ENCODE data around the gene RBM6. TPM values are rescaled to one million over a fixed set of nuclear protein-coding genes. Genes with fewer than 3 reads are reported as not detected.

RBM6 gene
- total and polyA plus RNA-seq, 2 of the 4 experiments (the other 2 are of a cell fraction): 38.5 to 64.6 TPM

GRCh38 chr3:50008931-50009330, 69.0 kb downstream of the RBM6 start:
- Histone ChIP-seq H2BK15ac (ENCODE audit: low read depth, low read length) (no peak overlapping the region), H3K4me2 (ENCODE audit: low read depth, low read length) (no peak overlapping the region), H3K79me1 (ENCODE audit: low read depth in 1 of 2, low read length in 2 of 2) (peaks cover 15 to 60% of the 10 kb centered on the region in 2 experiments), H3K4me1 (ENCODE audit: control insufficient read depth, insufficient read depth, low read length) (peaks cover 2% of the 10 kb centered on the region), H3K4me3 (ENCODE audit: insufficient read depth, low read depth, low read length) (no peak overlapping the region), H3K9me1 (ENCODE audit: insufficient read depth, low read length) (peaks cover 9% of the 10 kb centered on the region; the same call in 1 of the 2 replicates), H3K9ac (ENCODE audit: low read depth, low read length) (no peak overlapping the region), H3K56ac (ENCODE audit: extremely low read depth, insufficient read depth, low read length) (no peak overlapping the region), H2BK5ac (ENCODE audit: low read depth, low read length, poor library complexity, severe bottlenecking) (peak overlapping the region; percentile 10), H3K9me3 (ENCODE audit: control insufficient read depth, insufficient read depth, low read length) (no peaks in the 10 kb centered on the region), H3K23ac (ENCODE audit: low read depth, low read length) (no peak overlapping the region), H2AFZ (replicated peaks; ENCODE audit: low read length, poor library complexity) (no peak overlapping the region), H3K36me3 (ENCODE audit: control insufficient read depth, insufficient read depth, low read length) (peaks cover 14% of the 10 kb centered on the region), H2AK9ac (replicated peaks; ENCODE audit: low read depth, low read length, poor library complexity) (peak overlapping the region; percentile 51), H2AK5ac (ENCODE audit: low read depth, low read length) (no peak overlapping the region), H2BK120ac (ENCODE audit: low read depth, low read length) (no peak overlapping the region), H3K18ac (ENCODE audit: low read depth, low read length) (no peak overlapping the region), H4K5ac (ENCODE audit: low read depth, low read length) (no peak overlapping the region), H2BK20ac (ENCODE audit: low read depth, low read length) (no peak overlapping the region), H3K27ac (ENCODE audit: insufficient read depth, low read length) (no peak overlapping the region), H3K4ac (ENCODE audit: low read depth, low read length) (no peak overlapping the region), H3K27me3 (ENCODE audit: control insufficient read depth, insufficient read depth, low read length) (no peaks in the 10 kb centered on the region), H4K91ac (ENCODE audit: insufficient read depth, low read depth, low read length) (no peak overlapping the region), H3K14ac (replicated peaks; ENCODE audit: low read depth, low read length) (no peak overlapping the region), H4K20me1 (ENCODE audit: insufficient read depth, low read length) (peaks cover 19% of the 10 kb centered on the region; the same call in 1 of the 2 replicates), H4K8ac (ENCODE audit: low read depth in 2 of 2, low read length in 2 of 2) (no peak overlapping the region)
- ATAC-seq (ENCODE audit: low read depth) (peak; percentile 76), DNase-seq (peak; percentile 58)
- in situ Hi-C loops (cut with MboI; ENCODE audit: low sequenced_read_pairs): no loop called here
- WGBS, 2 experiments (ENCODE audit: extremely low coverage in 2 of 2, insufficient read length in 1 of 2): no CpG with 5 or more reads among the region's 1 CpG
- TF ChIP-seq NFE2L2 (IDR thresholded peaks at IDR 0.05; ENCODE audit: low read depth, low read length): no peak
- TF ChIP-seq RCOR1 (IDR thresholded peaks at IDR 0.05; ENCODE audit: insufficient replicate concordance, low read length): no peak
- TF ChIP-seq SMC3 (IDR thresholded peaks at IDR 0.05; ENCODE audit: low read depth, low read length): no peak
- TF ChIP-seq, protein P1, sequence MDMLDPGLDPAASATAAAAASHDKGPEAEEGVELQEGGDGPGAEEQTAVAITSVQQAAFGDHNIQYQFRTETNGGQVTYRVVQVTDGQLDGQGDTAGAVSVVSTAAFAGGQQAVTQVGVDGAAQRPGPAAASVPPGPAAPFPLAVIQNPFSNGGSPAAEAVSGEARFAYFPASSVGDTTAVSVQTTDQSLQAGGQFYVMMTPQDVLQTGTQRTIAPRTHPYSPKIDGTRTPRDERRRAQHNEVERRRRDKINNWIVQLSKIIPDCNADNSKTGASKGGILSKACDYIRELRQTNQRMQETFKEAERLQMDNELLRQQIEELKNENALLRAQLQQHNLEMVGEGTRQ (IDR thresholded peaks at IDR 0.05; ENCODE audit: low read depth, low read length): no peak
- no peak for TF ChIP-seq MAZ (IDR thresholded peaks at IDR 0.05; ENCODE audit: borderline replicate concordance, low read depth, low read length)
- no peak for TF ChIP-seq RFX5 (IDR thresholded peaks at IDR 0.05; ENCODE audit: low read depth, low read length)
- dilution Hi-C loops (cut with HindIII; ENCODE audit: low sequenced_read_pairs, unreplicated experiment): no loop called here
- POLR2A ChIA-PET (ENCODE audit: unreplicated experiment): no interaction called here
- CTCF ChIA-PET: no interaction called here
- BruUV-seq (replicated peaks): no TSS peak
- intact Hi-C loops (cut with micrococcal nuclease): no loop called here
